HepG2 (cell line): ENCODE results near the gene LRIG1. TPM values are rescaled to one million over a fixed set of nuclear protein-coding genes. Genes with fewer than 3 reads are reported as not detected.

Source experiments
- HNRNPLL ChIP-seq: fragments of 200-400 bp; formaldehyde crosslinking; IDR thresholded peaks from 2 replicates; pipeline ENCODE4 v1.6.1; 2017; ENCODE audit warnings: mild to moderate bottlenecking, low read depth, low read length; ENCODE audit not compliant: poor library complexity, severe bottlenecking
- PHF21A ChIP-seq: sonication (generic); formaldehyde crosslinking; IDR thresholded peaks from 2 replicates; pipeline ENCODE4 v1.5.0; 2020; ENCODE audit warnings: mild to moderate bottlenecking, missing genetic modification reagents
- SRSF1 ChIP-seq: fragments of 200-400 bp; formaldehyde crosslinking; optimal IDR thresholded peaks from 2 replicates; pipeline ENCODE3; 2017; ENCODE audit warnings: mild to moderate bottlenecking, low read depth, low read length, moderate library complexity
- ZNF142 ChIP-seq: sonication (generic); formaldehyde crosslinking; IDR thresholded peaks from 2 replicates; pipeline ENCODE4 v1.4.0; 2020; ENCODE audit warnings: missing genetic modification reagents
- ZNF180 ChIP-seq: sonication (generic); formaldehyde crosslinking; IDR thresholded peaks from 2 replicates; pipeline ENCODE4 v1.4.0; 2020; ENCODE audit warnings: low read depth, missing genetic modification reagents, borderline replicate concordance
- ZNF335 ChIP-seq: sonication (generic); formaldehyde crosslinking; IDR thresholded peaks from 2 replicates; pipeline ENCODE4 v1.4.0; 2020; ENCODE audit warnings: missing genetic modification reagents
- ZNF431 ChIP-seq: sonication (generic); formaldehyde crosslinking; IDR thresholded peaks from 2 replicates; pipeline ENCODE4 v1.9.0; 2022; ENCODE audit warnings: missing genetic modification reagents, low read depth, mild to moderate bottlenecking, borderline replicate concordance
- polyA plus RNA-seq, 8 experiments: library from polyadenylated mRNA; depleted of rRNA in 3 of 8; stranded (reverse) in 7 of 8; unstranded in 1 of 8; fragments of >200 nt; fragmentation: Illumina TruSeq in 4 of 8; extraction: Trizol in 4 of 8; gene quantifications; 2 replicates each; pipeline versions ENCODE4 v1.2.1 to v1.2.3, GENCODE V29; 2011 to 2016; ENCODE audit warnings: low read depth in 4 of 8, missing spikeins in 1 of 8, mixed read lengths in 1 of 8; ENCODE audit not compliant: insufficient read depth in 1 of 8
- total RNA-seq, 5 experiments: library from RNA; depleted of rRNA; stranded (reverse); fragments of >200 nt; fragmentation: Illumina TruSeq; extraction: Trizol; gene quantifications; 2 replicates each; pipeline ENCODE4 v1.2.3, GENCODE V29; 2016; ENCODE audit warnings: low read depth in 1 of 5
- TF ChIP-seq, protein P1 (sequence below): IDR thresholded peaks from 2 replicates; pipeline ENCODE4 v1.6.1; 2018; ENCODE audit warnings: missing genetic modification reagents
- TF ChIP-seq, protein P2 (sequence below): sonication (generic); formaldehyde crosslinking; IDR thresholded peaks from 2 replicates; pipeline ENCODE4 v1.4.0; 2020; ENCODE audit warnings: mild to moderate bottlenecking, missing genetic modification reagents
- TF ChIP-seq, protein P3 (sequence below): sonication (generic); formaldehyde crosslinking; IDR thresholded peaks from 2 replicates; pipeline ENCODE4; 2020; ENCODE audit warnings: missing genetic modification reagents, mild to moderate bottlenecking, borderline replicate concordance

LRIG1 gene
- total and polyA plus RNA-seq, 2 of the 13 experiments (the other 11 are each of a cell fraction or from before 2014, with no cell fraction given) = 17.8 to 24.8 TPM

- no peak for TF ChIP-seq ZNF142 (CRISPR knock-in tag)
- TF ChIP-seq HNRNPLL = no peak
- TF ChIP-seq, protein P1, sequence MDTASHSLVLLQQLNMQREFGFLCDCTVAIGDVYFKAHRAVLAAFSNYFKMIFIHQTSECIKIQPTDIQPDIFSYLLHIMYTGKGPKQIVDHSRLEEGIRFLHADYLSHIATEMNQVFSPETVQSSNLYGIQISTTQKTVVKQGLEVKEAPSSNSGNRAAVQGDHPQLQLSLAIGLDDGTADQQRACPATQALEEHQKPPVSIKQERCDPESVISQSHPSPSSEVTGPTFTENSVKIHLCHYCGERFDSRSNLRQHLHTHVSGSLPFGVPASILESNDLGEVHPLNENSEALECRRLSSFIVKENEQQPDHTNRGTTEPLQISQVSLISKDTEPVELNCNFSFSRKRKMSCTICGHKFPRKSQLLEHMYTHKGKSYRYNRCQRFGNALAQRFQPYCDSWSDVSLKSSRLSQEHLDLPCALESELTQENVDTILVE (CRISPR knock-in tag) = no peak
- TF ChIP-seq ZNF431 = no peak
- TF ChIP-seq, protein P2, sequence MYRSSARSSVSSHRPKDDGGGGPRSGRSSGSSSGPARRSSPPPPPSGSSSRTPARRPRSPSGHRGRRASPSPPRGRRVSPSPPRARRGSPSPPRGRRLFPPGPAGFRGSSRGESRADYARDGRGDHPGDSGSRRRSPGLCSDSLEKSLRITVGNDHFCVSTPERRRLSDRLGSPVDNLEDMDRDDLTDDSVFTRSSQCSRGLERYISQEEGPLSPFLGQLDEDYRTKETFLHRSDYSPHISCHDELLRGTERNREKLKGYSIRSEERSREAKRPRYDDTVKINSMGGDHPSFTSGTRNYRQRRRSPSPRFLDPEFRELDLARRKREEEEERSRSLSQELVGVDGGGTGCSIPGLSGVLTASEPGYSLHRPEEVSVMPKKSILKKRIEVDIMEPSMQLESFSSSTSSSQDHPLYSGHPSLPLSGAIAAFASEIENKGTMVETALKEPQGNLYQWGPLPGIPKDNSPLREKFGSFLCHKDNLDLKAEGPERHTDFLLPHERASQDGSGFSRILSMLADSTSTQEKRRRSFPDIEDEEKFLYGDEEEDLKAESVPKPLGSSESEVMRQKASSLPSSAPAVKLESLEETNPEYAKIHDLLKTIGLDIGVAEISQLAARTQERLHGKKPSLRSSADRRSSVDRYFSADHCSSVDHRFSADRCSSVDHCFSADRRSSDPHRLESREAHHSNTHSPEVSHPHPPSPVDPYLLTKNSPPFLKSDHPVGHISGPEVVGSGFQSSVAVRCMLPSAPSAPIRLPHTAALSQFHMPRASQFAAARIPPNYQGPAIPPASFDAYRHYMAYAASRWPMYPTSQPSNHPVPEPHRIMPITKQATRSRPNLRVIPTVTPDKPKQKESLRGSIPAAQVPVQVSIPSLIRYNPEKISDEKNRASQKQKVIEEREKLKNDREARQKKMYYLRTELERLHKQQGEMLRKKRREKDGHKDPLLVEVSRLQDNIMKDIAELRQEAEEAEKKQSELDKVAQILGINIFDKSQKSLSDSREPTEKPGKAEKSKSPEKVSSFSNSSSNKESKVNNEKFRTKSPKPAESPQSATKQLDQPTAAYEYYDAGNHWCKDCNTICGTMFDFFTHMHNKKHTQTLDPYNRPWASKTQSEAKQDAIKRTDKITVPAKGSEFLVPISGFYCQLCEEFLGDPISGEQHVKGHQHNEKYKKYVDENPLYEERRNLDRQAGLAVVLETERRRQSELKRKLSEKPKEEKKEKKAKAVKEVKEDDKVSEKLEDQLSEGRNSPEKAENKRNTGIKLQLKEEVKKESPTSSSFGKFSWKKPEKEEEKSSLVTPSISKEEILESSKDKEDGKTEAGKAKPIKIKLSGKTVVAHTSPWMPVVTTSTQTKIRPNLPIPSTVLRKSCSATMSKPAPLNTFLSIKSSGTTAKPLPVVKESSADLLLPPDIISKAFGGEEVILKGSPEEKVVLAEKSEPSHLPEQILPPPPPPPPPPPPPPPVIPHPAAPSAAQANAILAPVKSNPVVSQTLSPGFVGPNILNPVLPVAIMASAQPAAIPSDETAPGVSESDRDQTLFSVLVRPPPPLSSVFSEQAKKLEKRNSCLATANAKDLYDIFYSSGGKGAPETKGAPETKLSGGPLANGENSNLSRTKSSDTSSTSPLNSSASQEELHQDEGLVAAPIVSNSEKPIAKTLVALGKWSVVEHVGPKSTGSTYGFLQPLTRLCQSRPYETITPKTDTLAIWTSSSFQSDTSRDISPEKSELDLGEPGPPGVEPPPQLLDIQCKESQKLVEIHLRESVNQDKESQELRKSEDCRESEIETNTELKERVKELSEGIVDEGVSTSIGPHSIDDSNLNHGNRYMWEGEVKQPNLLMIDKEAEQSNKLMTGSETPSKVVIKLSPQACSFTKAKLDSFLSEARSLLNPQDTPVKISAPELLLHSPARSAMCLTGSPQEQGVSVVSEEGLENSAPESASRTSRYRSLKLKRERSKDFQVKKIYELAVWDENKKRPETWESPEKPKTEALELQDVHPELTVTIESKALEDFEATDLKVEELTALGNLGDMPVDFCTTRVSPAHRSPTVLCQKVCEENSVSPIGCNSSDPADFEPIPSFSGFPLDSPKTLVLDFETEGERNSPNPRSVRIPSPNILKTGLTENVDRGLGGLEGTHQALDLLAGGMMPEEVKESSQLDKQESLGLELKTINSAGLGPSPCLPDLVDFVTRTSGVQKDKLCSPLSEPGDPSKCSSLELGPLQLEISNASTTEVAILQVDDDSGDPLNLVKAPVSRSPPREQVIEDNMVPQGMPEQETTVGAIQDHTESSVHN (CRISPR knock-in tag) = no peak
- no peak for TF ChIP-seq ZNF180
- 0 out of 2 replicates have a peak, but pooled peaks have one; percentile 36 for TF ChIP-seq PHF21A (CRISPR knock-in tag)
- no peak for TF ChIP-seq ZNF335 (CRISPR knock-in tag)
- TF ChIP-seq, protein P3, sequence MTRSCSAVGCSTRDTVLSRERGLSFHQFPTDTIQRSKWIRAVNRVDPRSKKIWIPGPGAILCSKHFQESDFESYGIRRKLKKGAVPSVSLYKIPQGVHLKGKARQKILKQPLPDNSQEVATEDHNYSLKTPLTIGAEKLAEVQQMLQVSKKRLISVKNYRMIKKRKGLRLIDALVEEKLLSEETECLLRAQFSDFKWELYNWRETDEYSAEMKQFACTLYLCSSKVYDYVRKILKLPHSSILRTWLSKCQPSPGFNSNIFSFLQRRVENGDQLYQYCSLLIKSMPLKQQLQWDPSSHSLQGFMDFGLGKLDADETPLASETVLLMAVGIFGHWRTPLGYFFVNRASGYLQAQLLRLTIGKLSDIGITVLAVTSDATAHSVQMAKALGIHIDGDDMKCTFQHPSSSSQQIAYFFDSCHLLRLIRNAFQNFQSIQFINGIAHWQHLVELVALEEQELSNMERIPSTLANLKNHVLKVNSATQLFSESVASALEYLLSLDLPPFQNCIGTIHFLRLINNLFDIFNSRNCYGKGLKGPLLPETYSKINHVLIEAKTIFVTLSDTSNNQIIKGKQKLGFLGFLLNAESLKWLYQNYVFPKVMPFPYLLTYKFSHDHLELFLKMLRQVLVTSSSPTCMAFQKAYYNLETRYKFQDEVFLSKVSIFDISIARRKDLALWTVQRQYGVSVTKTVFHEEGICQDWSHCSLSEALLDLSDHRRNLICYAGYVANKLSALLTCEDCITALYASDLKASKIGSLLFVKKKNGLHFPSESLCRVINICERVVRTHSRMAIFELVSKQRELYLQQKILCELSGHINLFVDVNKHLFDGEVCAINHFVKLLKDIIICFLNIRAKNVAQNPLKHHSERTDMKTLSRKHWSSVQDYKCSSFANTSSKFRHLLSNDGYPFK = no peak
- no peak for TF ChIP-seq SRSF1
Observed at GRCh38 chr3:66476852-66477381, 23.9 kb downstream of the LRIG1 start (continued).
